Measurements from ENCODE around the gene TEX29. TPM values are rescaled to one million over a fixed set of nuclear protein-coding genes. Genes with fewer than 3 reads are reported as not detected.

TEX29 gene
- total and polyA plus RNA-seq, 10 of the 15 experiments (the other 5 are each of a cell fraction or from before 2014, with no cell fraction given) = 0.14 to 0.30 (median 0.22) TPM; not detected in 7

DNA sequence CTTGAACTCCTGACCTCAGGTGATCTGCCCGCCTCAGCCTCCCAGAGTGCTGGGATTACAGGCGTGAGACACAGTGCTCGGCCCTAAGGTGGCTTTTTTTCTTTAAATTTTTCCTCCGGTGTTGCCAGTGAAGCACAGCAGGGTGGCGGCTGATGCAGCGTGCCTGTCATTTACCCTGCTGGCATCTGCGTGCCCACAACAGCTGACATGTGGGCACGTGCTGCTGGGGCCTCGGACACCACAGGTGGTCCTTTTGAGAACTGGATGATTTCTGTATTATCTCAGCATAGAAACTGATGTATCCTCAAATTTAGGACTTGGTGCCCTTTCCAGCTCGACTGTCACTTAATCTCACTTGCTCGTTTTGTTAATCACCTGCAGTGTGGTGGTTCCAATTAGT is 31.2 kb upstream of the TEX29 start:
- H3K36me3 ChIP-seq (ENCODE audit: control insufficient read depth in 2 of 2, insufficient read depth in 2 of 2, low read length in 1 of 2) = peaks cover 24 to 42% of the 10 kb centered on the region in 2 experiments

More for the DNA sequence above, 31.2 kb upstream of the TEX29 start:
- BruUV-seq (replicated peaks) = no TSS peak
- no peak overlapping the region for H3K4me3 ChIP-seq
- SMC1A ChIA-PET (ENCODE audit: uncharacterized antibody, unreplicated experiment) = no interaction called here
- no peaks in the 10 kb centered on the region for H3K4me1 ChIP-seq (ENCODE audit: control insufficient read depth, insufficient read depth, low read length)
- no peaks in the 10 kb centered on the region for H3K27me3 ChIP-seq (replicated peaks in 1 of 2; ENCODE audit: control insufficient read depth in 2 of 2, insufficient read depth in 2 of 2, low read length in 1 of 2)
- H2AFZ ChIP-seq (ENCODE audit: control insufficient read depth, low read depth, low read length) = no peak overlapping the region
- no peak for TF ChIP-seq CHD1 (IDR thresholded peaks at IDR 0.05; ENCODE audit: low read depth, low read length)
- no peak for TF ChIP-seq SREBF1 (IDR thresholded peaks at IDR 0.05; ENCODE audit: low read length)
- TF ChIP-seq, protein P1, sequence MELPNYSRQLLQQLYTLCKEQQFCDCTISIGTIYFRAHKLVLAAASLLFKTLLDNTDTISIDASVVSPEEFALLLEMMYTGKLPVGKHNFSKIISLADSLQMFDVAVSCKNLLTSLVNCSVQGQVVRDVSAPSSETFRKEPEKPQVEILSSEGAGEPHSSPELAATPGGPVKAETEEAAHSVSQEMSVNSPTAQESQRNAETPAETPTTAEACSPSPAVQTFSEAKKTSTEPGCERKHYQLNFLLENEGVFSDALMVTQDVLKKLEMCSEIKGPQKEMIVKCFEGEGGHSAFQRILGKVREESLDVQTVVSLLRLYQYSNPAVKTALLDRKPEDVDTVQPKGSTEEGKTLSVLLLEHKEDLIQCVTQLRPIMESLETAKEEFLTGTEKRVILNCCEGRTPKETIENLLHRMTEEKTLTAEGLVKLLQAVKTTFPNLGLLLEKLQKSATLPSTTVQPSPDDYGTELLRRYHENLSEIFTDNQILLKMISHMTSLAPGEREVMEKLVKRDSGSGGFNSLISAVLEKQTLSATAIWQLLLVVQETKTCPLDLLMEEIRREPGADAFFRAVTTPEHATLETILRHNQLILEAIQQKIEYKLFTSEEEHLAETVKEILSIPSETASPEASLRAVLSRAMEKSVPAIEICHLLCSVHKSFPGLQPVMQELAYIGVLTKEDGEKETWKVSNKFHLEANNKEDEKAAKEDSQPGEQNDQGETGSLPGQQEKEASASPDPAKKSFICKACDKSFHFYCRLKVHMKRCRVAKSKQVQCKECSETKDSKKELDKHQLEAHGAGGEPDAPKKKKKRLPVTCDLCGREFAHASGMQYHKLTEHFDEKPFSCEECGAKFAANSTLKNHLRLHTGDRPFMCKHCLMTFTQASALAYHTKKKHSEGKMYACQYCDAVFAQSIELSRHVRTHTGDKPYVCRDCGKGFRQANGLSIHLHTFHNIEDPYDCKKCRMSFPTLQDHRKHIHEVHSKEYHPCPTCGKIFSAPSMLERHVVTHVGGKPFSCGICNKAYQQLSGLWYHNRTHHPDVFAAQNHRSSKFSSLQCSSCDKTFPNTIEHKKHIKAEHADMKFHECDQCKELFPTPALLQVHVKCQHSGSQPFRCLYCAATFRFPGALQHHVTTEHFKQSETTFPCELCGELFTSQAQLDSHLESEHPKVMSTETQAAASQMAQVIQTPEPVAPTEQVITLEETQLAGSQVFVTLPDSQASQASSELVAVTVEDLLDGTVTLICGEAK (IDR thresholded peaks at IDR 0.05; ENCODE audit: borderline replicate concordance) = no peak
- TF ChIP-seq KDM1A (IDR thresholded peaks at IDR 0.05; ENCODE audit: borderline replicate concordance) = no peak
- TF ChIP-seq SP1 (IDR thresholded peaks at IDR 0.05; ENCODE audit: low read depth, low read length) = no peak
- TF ChIP-seq, protein P2, sequence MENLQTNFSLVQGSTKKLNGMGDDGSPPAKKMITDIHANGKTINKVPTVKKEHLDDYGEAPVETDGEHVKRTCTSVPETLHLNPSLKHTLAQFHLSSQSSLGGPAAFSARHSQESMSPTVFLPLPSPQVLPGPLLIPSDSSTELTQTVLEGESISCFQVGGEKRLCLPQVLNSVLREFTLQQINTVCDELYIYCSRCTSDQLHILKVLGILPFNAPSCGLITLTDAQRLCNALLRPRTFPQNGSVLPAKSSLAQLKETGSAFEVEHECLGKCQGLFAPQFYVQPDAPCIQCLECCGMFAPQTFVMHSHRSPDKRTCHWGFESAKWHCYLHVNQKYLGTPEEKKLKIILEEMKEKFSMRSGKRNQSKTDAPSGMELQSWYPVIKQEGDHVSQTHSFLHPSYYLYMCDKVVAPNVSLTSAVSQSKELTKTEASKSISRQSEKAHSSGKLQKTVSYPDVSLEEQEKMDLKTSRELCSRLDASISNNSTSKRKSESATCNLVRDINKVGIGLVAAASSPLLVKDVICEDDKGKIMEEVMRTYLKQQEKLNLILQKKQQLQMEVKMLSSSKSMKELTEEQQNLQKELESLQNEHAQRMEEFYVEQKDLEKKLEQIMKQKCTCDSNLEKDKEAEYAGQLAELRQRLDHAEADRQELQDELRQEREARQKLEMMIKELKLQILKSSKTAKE (IDR thresholded peaks at IDR 0.05; ENCODE audit: low read depth, poor library complexity, severe bottlenecking) = no peak
- TF ChIP-seq BACH1 (IDR thresholded peaks at IDR 0.05; ENCODE audit: borderline replicate concordance) = no peak
- TF ChIP-seq RAD51 (IDR thresholded peaks at IDR 0.05) = no peak
- TF ChIP-seq BHLHE40 (IDR thresholded peaks at IDR 0.05; ENCODE audit: borderline replicate concordance in 1 of 2, low read depth in 2 of 2, low read length in 1 of 2) = no peak
- TF ChIP-seq CREM (IDR thresholded peaks at IDR 0.05; ENCODE audit: low read depth) = no peak
- no peak for FAIRE-seq
- POLR2A ChIA-PET = no interaction called here
- CTCF ChIA-PET = interaction anchor here (0.8 kb wide), 1 partner anchor 221 kb away, joined by 3 read pairs; no protein-coding TSS in a partner anchor
- in situ Hi-C loops (cut with MboI) = loop anchor here (5.0 kb wide), 1 partner anchor 48 kb away; no protein-coding TSS in a partner anchor
- H3K4me2 ChIP-seq (ENCODE audit: control insufficient read depth, insufficient read depth) = no peak overlapping the region
- no peaks in the 10 kb centered on the region for H3K79me2 ChIP-seq (ENCODE audit: control insufficient read depth, insufficient read depth, low read length)
- no peaks in the 10 kb centered on the region for H3K9me3 ChIP-seq (replicated peaks; ENCODE audit: control insufficient read depth, insufficient read depth, low read length)
- no peak for ATAC-seq
- 98% methylated on average over 11 of the region's 11 CpGs for WGBS (ENCODE audit: insufficient coverage, insufficient replicate concordance, low lambda C conversion rate, missing lambda C conversion rate)
- DNase-seq (ENCODE audit: low read depth, low spot score) = no peak
- H3K27ac ChIP-seq (ENCODE audit: control insufficient read depth, insufficient read depth) = no peak overlapping the region
- H3K9ac ChIP-seq (ENCODE audit: control insufficient read depth, insufficient read depth, low read length) = no peak overlapping the region
- intact Hi-C loops (cut with micrococcal nuclease; ENCODE audit: unreplicated experiment) = no loop called here
- RAD21 ChIA-PET (ENCODE audit: unreplicated experiment) = no interaction called here
- H4K20me1 ChIP-seq (ENCODE audit: control insufficient read depth, insufficient read depth) = no peaks in the 10 kb centered on the region; the same call in 1 of the 2 replicates

Data from GM12878 (cell line).